GM21390 (cell line): ENCODE measurements around the gene SH3TC2.

Experiments
- ATAC-seq: cut with Tn5 transposase; IDR thresholded peaks from one replicate; pipeline ENCODE4 v1.9.1; 2021; ENCODE audit not compliant: unreplicated experiment

The SH3TC2 gene

GRCh38 chr5:149030838-149031397, 31.9 kb downstream of the SH3TC2 start:
- no peak for ATAC-seq

- ATAC-seq, result no peak
Measured at GRCh38 chr5:149030392-149030791, 32.5 kb downstream of the SH3TC2 start.

- no peak for ATAC-seq
Measured at GRCh38 chr5:149028984-149029383, 33.9 kb downstream of the SH3TC2 start.

GRCh38 chr5:149028161-149028560, 34.7 kb downstream of the SH3TC2 start:
- ATAC-seq, result no peak

- ATAC-seq, result no peak
Measured at GRCh38 chr5:149027636-149028035, 35.2 kb downstream of the SH3TC2 start.

- no peak for ATAC-seq
Measured at GRCh38 chr5:149024943-149025342, 37.9 kb downstream of the SH3TC2 start.

- ATAC-seq, result no peak
Measured at GRCh38 chr5:149024477-149024876, 38.4 kb downstream of the SH3TC2 start.

- no peak for ATAC-seq
Measured at GRCh38 chr5:149022200-149022599, 40.7 kb downstream of the SH3TC2 start.

- no peak for ATAC-seq
Measured at GRCh38 chr5:149019679-149020078, 43.2 kb downstream of the SH3TC2 start.

- ATAC-seq, result no peak
Measured at GRCh38 chr5:149018909-149019443, 43.9 kb downstream of the SH3TC2 start.

GRCh38 chr5:149017636-149018035, 45.2 kb downstream of the SH3TC2 start:
- ATAC-seq, result no peak

GRCh38 chr5:149015561-149015960, 47.3 kb downstream of the SH3TC2 start:
- ATAC-seq, result no peak

- ATAC-seq, result no peak
Measured at GRCh38 chr5:149015126-149015525, 47.7 kb downstream of the SH3TC2 start.

- no peak for ATAC-seq
Measured at GRCh38 chr5:149014571-149015031, 48.3 kb downstream of the SH3TC2 start.

- no peak for ATAC-seq
Measured at GRCh38 chr5:149013796-149014195, 49.1 kb downstream of the SH3TC2 start.

- no peak for ATAC-seq
Measured at GRCh38 chr5:149012350-149012749, 50.5 kb downstream of the SH3TC2 start.

GRCh38 chr5:149011728-149012127, 51.1 kb downstream of the SH3TC2 start:
- ATAC-seq, result no peak

GRCh38 chr5:149011084-149011483, 51.8 kb downstream of the SH3TC2 start:
- ATAC-seq, result no peak

- ATAC-seq, result no peak
Measured at GRCh38 chr5:149007174-149007573, 55.7 kb downstream of the SH3TC2 start.

GRCh38 chr5:149006426-149006825, 56.4 kb downstream of the SH3TC2 start:
- ATAC-seq, result no peak

GRCh38 chr5:149005077-149005892, 57.6 kb downstream of the SH3TC2 start:
- ATAC-seq, result no peak

GRCh38 chr5:149004559-149004958, 58.3 kb downstream of the SH3TC2 start:
- ATAC-seq, result no peak
